Uterus (tissue), 2 donors: ENCODE results near the gene PRR30.

Experiments
- POLR2A ChIP-seq, 2 donors: fragments of 450-650 bp; IDR thresholded peaks; one replicate each; pipeline ENCODE4 v1.6.1; 2016; ENCODE audit warnings: antibody characterized with exemption in 2 of 2, mild to moderate bottlenecking in 1 of 2, moderate library complexity in 1 of 2
- TF ChIP-seq, protein P1 (sequence below), 4 experiments: fragments of 200-600 bp in 2 of 4; fragments of 450-650 bp in 2 of 4; sonication (generic) in 2 of 4; IDR thresholded peaks; one replicate each; pipeline ENCODE4 v1.5.1; 2016 to 2019; ENCODE audit warnings: antibody characterized with exemption in 4 of 4, mild to moderate bottlenecking in 2 of 4, moderate library complexity in 1 of 4

DNA sequence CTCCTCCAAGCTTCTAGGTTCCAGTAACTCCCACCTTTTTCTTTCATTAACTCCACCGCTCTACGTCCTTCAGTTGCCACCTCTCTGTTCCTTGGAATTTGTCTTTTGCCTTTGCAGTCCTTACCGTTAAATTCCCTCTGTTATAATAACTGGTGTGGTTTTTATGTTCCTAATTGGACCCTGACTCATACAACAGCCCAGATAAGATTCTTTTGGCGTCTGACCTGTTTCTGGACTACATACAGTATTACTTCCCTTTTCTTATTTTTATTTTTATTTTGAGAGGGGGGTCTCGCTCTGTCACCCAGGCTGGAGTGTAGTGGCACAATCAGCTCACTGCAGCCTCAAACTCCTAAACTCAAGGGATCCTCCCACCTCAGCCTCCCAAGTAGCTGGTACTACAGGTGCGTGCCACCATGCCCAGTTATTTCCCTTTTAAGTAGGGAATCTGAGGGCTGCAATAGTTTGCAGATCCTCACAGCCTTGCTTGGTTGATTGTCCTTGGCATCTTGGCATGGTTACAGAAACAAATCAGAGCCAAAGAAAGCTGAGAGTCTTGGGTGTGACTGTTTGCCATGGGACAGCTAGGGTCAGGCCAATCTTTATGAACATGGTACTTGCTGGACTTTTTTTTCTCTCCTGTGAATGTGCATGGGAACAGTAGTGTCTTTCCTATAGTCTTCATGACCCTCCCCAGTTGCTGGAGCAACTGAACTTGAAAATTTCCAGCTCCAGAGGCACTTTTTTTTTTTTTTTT lies 31.5 kb upstream of the PRR30 start:
- TF ChIP-seq, protein P1, sequence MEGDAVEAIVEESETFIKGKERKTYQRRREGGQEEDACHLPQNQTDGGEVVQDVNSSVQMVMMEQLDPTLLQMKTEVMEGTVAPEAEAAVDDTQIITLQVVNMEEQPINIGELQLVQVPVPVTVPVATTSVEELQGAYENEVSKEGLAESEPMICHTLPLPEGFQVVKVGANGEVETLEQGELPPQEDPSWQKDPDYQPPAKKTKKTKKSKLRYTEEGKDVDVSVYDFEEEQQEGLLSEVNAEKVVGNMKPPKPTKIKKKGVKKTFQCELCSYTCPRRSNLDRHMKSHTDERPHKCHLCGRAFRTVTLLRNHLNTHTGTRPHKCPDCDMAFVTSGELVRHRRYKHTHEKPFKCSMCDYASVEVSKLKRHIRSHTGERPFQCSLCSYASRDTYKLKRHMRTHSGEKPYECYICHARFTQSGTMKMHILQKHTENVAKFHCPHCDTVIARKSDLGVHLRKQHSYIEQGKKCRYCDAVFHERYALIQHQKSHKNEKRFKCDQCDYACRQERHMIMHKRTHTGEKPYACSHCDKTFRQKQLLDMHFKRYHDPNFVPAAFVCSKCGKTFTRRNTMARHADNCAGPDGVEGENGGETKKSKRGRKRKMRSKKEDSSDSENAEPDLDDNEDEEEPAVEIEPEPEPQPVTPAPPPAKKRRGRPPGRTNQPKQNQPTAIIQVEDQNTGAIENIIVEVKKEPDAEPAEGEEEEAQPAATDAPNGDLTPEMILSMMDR (IDR thresholded peaks at IDR 0.05), result no peak
- TF ChIP-seq POLR2A (IDR thresholded peaks at IDR 0.05), result no peak
